Liver (tissue), 9 donors: ENCODE measurements around the gene PPIP5K1. TPM values are rescaled to one million over a fixed set of nuclear protein-coding genes. Genes with fewer than 3 reads are reported as not detected.

Experiments used
- DNase-seq: peaks from one replicate; pipeline ENCODE4 v3.0.0-alpha.2; 2017; ENCODE audit warnings: low spot score
- H3K27ac ChIP-seq, 2 donors: one replicate each; pipeline ENCODE4 v1.7.0; 2013; ENCODE audit warnings: inconsistent platforms in 2 of 2, low read length in 2 of 2, control low read depth in 1 of 2, low read depth in 1 of 2, mild to moderate bottlenecking in 1 of 2
- H3K27me3 ChIP-seq, 4 donors: one replicate each; pipeline versions ENCODE4 v1.6.1 to v1.7.0; 2013; ENCODE audit warnings: low read length in 3 of 4, inconsistent platforms in 1 of 4, mild to moderate bottlenecking in 1 of 4, moderate library complexity in 1 of 4; ENCODE audit not compliant: control insufficient read depth in 4 of 4, insufficient read depth in 4 of 4
- H3K36me3 ChIP-seq, 4 donors: one replicate each; pipeline versions ENCODE4 v1.6.1 to v1.7.0; 2013; ENCODE audit warnings: low read length in 3 of 4, mild to moderate bottlenecking in 3 of 4, low read depth in 1 of 4, moderate library complexity in 1 of 4; ENCODE audit not compliant: control insufficient read depth in 4 of 4, insufficient read depth in 3 of 4
- H3K4me1 ChIP-seq, 4 donors: one replicate each; pipeline versions ENCODE4 v1.6.1 to v1.7.0; 2013; ENCODE audit warnings: low read length in 3 of 4, mild to moderate bottlenecking in 3 of 4, moderate library complexity in 1 of 4; ENCODE audit not compliant: control insufficient read depth in 4 of 4, insufficient read depth in 4 of 4
- H3K4me3 ChIP-seq, 3 donors: one replicate each; pipeline versions ENCODE4 v1.6.1 to v1.7.0; 2013; ENCODE audit warnings: low read length in 3 of 3, control low read depth in 1 of 3, low read depth in 1 of 3, mild to moderate bottlenecking in 1 of 3
- H3K9ac ChIP-seq, 2 donors: one replicate each; pipeline ENCODE4 v1.7.0; 2013; ENCODE audit warnings: low read length in 2 of 2, mild to moderate bottlenecking in 2 of 2, moderate library complexity in 2 of 2, control low read depth in 1 of 2, low read depth in 1 of 2
- H3K9me3 ChIP-seq, 4 donors: one replicate each; pipeline versions ENCODE4 v1.6.1 to v1.7.0; 2013; ENCODE audit warnings: low read length in 3 of 4; ENCODE audit not compliant: control insufficient read depth in 4 of 4
- EGR1 ChIP-seq, 2 donors: IDR thresholded peaks; 2 replicates each; pipeline ENCODE4 v1.6.1; 2016 to 2018; ENCODE audit warnings: antibody characterized with exemption in 2 of 2, low read depth in 2 of 2
- FOXA1 ChIP-seq: IDR thresholded peaks from 2 replicates; pipeline ENCODE4 v1.6.1; 2016; ENCODE audit warnings: antibody characterized with exemption
- FOXA2 ChIP-seq: IDR thresholded peaks from 2 replicates; pipeline ENCODE4 v1.6.1; 2016; ENCODE audit warnings: antibody characterized with exemption
- HNF4A ChIP-seq, 2 donors: conservative IDR thresholded peaks; 2 replicates each; pipeline ENCODE4 v1.6.1; 2016; ENCODE audit warnings: antibody characterized with exemption in 2 of 2, mild to moderate bottlenecking in 2 of 2
- HNF4G ChIP-seq: IDR thresholded peaks from 2 replicates; pipeline ENCODE4 v1.6.1; 2016; ENCODE audit warnings: antibody characterized with exemption
- JUND ChIP-seq, 2 donors: IDR thresholded peaks; 2 replicates each; pipeline ENCODE4 v1.6.1; 2016; ENCODE audit warnings: antibody characterized with exemption in 2 of 2
- NR2F2 ChIP-seq: IDR thresholded peaks from 2 replicates; pipeline ENCODE4 v1.6.1; 2016; ENCODE audit warnings: antibody characterized with exemption
- RAD21 ChIP-seq, 2 donors: IDR thresholded peaks; 2 replicates each; pipeline ENCODE4 v1.6.1; 2016; ENCODE audit warnings: antibody characterized with exemption in 2 of 2, mild to moderate bottlenecking in 2 of 2
- RXRA ChIP-seq, 2 donors: IDR thresholded peaks; 2 replicates each; pipeline ENCODE4 v1.6.1; 2017 to 2018; ENCODE audit warnings: antibody characterized with exemption in 2 of 2, mild to moderate bottlenecking in 1 of 2
- SP1 ChIP-seq: IDR thresholded peaks from 2 replicates; pipeline ENCODE4 v1.6.1; 2018; ENCODE audit warnings: antibody characterized with exemption, mild to moderate bottlenecking
- WGBS: extraction: QIAGEN DNeasy Blood & Tissue Kit; methylation state at CpG from one replicate; pipeline ENCODE4 v1.1.7; 2013; 5-methylcytosine and 5-hydroxymethylcytosine counted together
- polyA plus RNA-seq, 2 donors: library from polyadenylated mRNA; stranded (reverse) in 1 of 2; unstranded in 1 of 2; fragments of 200-250 nt in 1 of 2; fragments of >200 nt in 1 of 2; fragmentation: Nextera tagmentation in 1 of 2; extraction: Ambion mirVana in 1 of 2; gene quantifications; one replicate each; pipeline versions ENCODE4 v1.2.1 to v1.2.3, GENCODE V29; 2013 to 2015
- total RNA-seq, 2 donors: library from RNA; depleted of rRNA; stranded (reverse); fragments of >200 nt; gene quantifications; one replicate each; pipeline ENCODE4 v1.2.3, GENCODE V29; 2014
- TF ChIP-seq, protein P1 (sequence below): IDR thresholded peaks from 2 replicates; pipeline ENCODE4 v1.6.1; 2016; ENCODE audit warnings: antibody characterized with exemption
- TF ChIP-seq, protein P2 (sequence below): IDR thresholded peaks from 2 replicates; pipeline ENCODE4 v1.6.1; 2016; ENCODE audit warnings: antibody characterized with exemption, mild to moderate bottlenecking
- TF ChIP-seq, protein P3 (sequence below): IDR thresholded peaks from 2 replicates; pipeline ENCODE4 v1.6.1; 2016; ENCODE audit warnings: antibody characterized with exemption
- donor health status: healthy.
- donor health status: healthy.
- donor health status: healthy.
- donor health status: healthy.
- donor health status: healthy.

Gene PPIP5K1
- total and polyA plus RNA-seq, 4 donors = 2.5 to 18.2 (median 8.7) TPM

DNA sequence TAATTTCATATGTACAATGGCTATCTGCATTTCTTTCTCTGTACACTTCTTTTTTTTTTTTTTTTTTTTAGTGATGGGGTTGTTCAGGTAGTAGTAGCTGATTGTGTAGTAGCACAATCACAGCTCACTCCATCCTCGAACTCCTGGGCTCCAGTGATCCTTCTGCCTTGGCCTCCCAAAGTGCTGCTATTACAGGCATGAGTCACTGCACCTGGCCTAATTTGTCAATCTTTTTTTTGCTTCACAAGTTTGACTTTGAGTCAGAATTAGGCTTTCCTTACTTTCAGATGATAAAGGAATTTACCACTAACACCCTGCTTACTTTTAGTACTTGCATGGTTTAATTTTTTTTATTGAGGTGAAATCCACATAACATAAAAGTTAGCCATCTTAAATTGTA is 44.6 kb downstream of the PPIP5K1 start:
- Histone ChIP-seq H3K4me1 (no peaks in the 10 kb centered on the region), H3K27me3 (no peaks in the 10 kb centered on the region), H3K27ac (no peak overlapping the region), H3K9me3 (no peaks in the 10 kb centered on the region), H3K9ac (no peak overlapping the region), H3K36me3 (no peaks in the 10 kb centered on the region), H3K4me3 (no peak overlapping the region)
- DNase-seq = no peak
- TF ChIP-seq SP1 (no peak), EGR1 (IDR thresholded peaks at IDR 0.05; ENCODE audit: low read depth in 2 of 2) (no peak), HNF4G (no peak), NR2F2 (no peak)
- TF ChIP-seq, protein P1, sequence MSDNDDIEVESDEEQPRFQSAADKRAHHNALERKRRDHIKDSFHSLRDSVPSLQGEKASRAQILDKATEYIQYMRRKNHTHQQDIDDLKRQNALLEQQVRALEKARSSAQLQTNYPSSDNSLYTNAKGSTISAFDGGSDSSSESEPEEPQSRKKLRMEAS = no peak
- TF ChIP-seq, protein P2, sequence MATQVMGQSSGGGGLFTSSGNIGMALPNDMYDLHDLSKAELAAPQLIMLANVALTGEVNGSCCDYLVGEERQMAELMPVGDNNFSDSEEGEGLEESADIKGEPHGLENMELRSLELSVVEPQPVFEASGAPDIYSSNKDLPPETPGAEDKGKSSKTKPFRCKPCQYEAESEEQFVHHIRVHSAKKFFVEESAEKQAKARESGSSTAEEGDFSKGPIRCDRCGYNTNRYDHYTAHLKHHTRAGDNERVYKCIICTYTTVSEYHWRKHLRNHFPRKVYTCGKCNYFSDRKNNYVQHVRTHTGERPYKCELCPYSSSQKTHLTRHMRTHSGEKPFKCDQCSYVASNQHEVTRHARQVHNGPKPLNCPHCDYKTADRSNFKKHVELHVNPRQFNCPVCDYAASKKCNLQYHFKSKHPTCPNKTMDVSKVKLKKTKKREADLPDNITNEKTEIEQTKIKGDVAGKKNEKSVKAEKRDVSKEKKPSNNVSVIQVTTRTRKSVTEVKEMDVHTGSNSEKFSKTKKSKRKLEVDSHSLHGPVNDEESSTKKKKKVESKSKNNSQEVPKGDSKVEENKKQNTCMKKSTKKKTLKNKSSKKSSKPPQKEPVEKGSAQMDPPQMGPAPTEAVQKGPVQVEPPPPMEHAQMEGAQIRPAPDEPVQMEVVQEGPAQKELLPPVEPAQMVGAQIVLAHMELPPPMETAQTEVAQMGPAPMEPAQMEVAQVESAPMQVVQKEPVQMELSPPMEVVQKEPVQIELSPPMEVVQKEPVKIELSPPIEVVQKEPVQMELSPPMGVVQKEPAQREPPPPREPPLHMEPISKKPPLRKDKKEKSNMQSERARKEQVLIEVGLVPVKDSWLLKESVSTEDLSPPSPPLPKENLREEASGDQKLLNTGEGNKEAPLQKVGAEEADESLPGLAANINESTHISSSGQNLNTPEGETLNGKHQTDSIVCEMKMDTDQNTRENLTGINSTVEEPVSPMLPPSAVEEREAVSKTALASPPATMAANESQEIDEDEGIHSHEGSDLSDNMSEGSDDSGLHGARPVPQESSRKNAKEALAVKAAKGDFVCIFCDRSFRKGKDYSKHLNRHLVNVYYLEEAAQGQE = no peak
- TF ChIP-seq, protein P3, sequence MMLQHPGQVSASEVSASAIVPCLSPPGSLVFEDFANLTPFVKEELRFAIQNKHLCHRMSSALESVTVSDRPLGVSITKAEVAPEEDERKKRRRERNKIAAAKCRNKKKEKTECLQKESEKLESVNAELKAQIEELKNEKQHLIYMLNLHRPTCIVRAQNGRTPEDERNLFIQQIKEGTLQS = no peak
- 95% methylated on average over 1 of the region's 1 CpG for WGBS

DNA sequence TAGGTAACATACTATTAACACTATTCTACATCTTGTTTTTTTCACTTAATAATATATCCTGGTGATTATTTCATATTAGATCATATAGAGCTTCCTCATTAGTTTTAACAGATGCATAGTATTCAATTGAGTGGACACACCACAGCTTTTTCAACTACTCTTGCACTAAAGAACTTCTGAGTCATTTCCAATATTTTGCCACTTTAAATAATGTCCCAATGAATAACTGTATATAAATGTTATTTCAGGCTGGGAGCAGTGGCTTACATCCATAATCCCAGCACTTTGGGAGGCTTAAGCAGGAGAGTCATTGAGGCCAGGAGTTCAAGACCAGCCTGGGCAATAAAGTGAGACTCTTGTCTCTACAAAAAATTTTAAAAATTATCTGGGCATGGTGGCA is 45.7 kb downstream of the PPIP5K1 start:
- TF ChIP-seq, protein P1 = no peak
- TF ChIP-seq NR2F2 = no peak
- no peak for TF ChIP-seq SP1
- TF ChIP-seq RXRA (IDR thresholded peaks at IDR 0.05) = no peak
- no peak for TF ChIP-seq JUND (IDR thresholded peaks at IDR 0.05)
- TF ChIP-seq, protein P2 = no peak
- TF ChIP-seq HNF4A (conservative IDR thresholded peaks at IDR 0.05) = no peak
- no peak for TF ChIP-seq FOXA2
- TF ChIP-seq EGR1 (IDR thresholded peaks at IDR 0.05; ENCODE audit: low read depth in 2 of 2) = no peak
- TF ChIP-seq FOXA1 = no peak
- no peak for TF ChIP-seq HNF4G
- no peak for TF ChIP-seq RAD21 (IDR thresholded peaks at IDR 0.05)
- no peak overlapping the region for H3K27ac ChIP-seq

More for the DNA sequence above, 45.7 kb downstream of the PPIP5K1 start:
- Histone ChIP-seq H3K4me3 (no peak overlapping the region), H3K9me3 (no peaks in the 10 kb centered on the region), H3K27me3 (no peaks in the 10 kb centered on the region), H3K4me1 (no peaks in the 10 kb centered on the region), H3K9ac (no peak overlapping the region), H3K36me3 (no peaks in the 10 kb centered on the region)
- DNase-seq = no peak
